ENCODE data around the gene SPDEF.

- TF ChIP-seq, protein P1, sequence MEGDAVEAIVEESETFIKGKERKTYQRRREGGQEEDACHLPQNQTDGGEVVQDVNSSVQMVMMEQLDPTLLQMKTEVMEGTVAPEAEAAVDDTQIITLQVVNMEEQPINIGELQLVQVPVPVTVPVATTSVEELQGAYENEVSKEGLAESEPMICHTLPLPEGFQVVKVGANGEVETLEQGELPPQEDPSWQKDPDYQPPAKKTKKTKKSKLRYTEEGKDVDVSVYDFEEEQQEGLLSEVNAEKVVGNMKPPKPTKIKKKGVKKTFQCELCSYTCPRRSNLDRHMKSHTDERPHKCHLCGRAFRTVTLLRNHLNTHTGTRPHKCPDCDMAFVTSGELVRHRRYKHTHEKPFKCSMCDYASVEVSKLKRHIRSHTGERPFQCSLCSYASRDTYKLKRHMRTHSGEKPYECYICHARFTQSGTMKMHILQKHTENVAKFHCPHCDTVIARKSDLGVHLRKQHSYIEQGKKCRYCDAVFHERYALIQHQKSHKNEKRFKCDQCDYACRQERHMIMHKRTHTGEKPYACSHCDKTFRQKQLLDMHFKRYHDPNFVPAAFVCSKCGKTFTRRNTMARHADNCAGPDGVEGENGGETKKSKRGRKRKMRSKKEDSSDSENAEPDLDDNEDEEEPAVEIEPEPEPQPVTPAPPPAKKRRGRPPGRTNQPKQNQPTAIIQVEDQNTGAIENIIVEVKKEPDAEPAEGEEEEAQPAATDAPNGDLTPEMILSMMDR (conservative IDR thresholded peaks at IDR 0.05 in 1 of 2, IDR thresholded peaks at IDR 0.05 in 1 of 2; ENCODE audit: low read depth in 1 of 2, low read length in 2 of 2): no peak
- no peak for TF ChIP-seq EZH2 (IDR thresholded peaks at IDR 0.05; ENCODE audit: low read length, missing control alignments)
These were observed 28.6 kb upstream of the SPDEF start for GRCh38 chr6:34584694-34585093.

All from fibroblast of lung (primary cell).